Skeletal muscle tissue (tissue), 4 donors: ENCODE measurements around the gene CD4. TPM values are rescaled to one million over a fixed set of nuclear protein-coding genes. Genes with fewer than 3 reads are reported as not detected.

Source experiments
- H3K27ac ChIP-seq: one replicate; pipeline ENCODE4 v1.7.0; 2013; ENCODE audit warnings: mild to moderate bottlenecking, low read depth, low read length, inconsistent platforms
- H3K27me3 ChIP-seq, 3 donors: one replicate each; pipeline ENCODE4 v1.7.0; 2013; ENCODE audit warnings: low read length in 3 of 3; ENCODE audit not compliant: control insufficient read depth in 3 of 3, insufficient read depth in 3 of 3
- H3K36me3 ChIP-seq, 3 donors: one replicate each; pipeline ENCODE4 v1.7.0; 2013; ENCODE audit warnings: low read length in 3 of 3; ENCODE audit not compliant: control insufficient read depth in 3 of 3, insufficient read depth in 3 of 3
- H3K4me1 ChIP-seq, 3 donors: one replicate each; pipeline ENCODE4 v1.7.0; 2013; ENCODE audit warnings: low read length in 3 of 3, mild to moderate bottlenecking in 3 of 3; ENCODE audit not compliant: control insufficient read depth in 3 of 3, insufficient read depth in 3 of 3
- H3K4me3 ChIP-seq, 3 donors: one replicate each; pipeline ENCODE4 v1.7.0; 2013; ENCODE audit warnings: low read length in 3 of 3
- H3K9ac ChIP-seq, 3 donors: one replicate each; pipeline ENCODE4 v1.7.0; 2013; ENCODE audit warnings: low read length in 3 of 3, mild to moderate bottlenecking in 3 of 3, moderate library complexity in 2 of 3, low read depth in 1 of 3
- H3K9me3 ChIP-seq, 3 donors: one replicate each; pipeline ENCODE4 v1.7.0; 2013; ENCODE audit warnings: low read length in 3 of 3; ENCODE audit not compliant: control insufficient read depth in 3 of 3
- total RNA-seq: library from RNA; depleted of rRNA; stranded (reverse); fragments of >200 nt; gene quantifications from one replicate; pipeline ENCODE4 v1.2.3, GENCODE V29; 2014
- donor health status: Osteomylitis.

The CD4 gene
- total RNA-seq, 1 donor from 2014 or later, result 6.8 TPM

DNA sequence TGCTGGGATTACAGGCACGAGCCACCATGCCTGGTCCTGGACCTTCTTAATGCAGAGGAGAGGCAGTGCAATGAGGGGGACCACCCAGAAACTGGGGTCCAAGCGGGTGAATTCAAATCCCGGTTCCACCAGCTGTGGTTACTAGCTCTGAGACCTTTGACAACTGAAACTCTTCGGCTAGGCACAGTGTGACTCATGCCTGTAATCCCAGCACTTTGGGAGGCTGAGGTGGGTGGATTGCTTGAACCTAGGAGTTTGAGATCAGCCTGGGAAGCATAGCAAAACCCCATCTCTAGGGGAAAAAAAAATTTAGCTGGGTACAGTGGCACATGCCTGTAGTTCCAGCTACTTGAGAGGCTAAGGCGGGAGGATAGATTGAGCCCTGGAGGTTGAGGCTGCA is 5.0 kb upstream of the CD4 start:
- Histone ChIP-seq H3K4me3 (no peak overlapping the region), H3K36me3 (no peaks in the 10 kb centered on the region), H3K9me3 (no peaks in the 10 kb centered on the region), H3K9ac (no peak overlapping the region), H3K27me3 (no peaks in the 10 kb centered on the region), H3K27ac (no peak overlapping the region), H3K4me1 (peaks cover 0 to 3% (median under 1%) of the 10 kb centered on the region in 3 donors)

GRCh38 chr12:6784761-6785160 is 4.6 kb upstream of the CD4 start:
- Histone ChIP-seq H3K27me3 (no peaks in the 10 kb centered on the region), H3K4me3 (no peak overlapping the region), H3K9ac (no peak overlapping the region), H3K36me3 (no peaks in the 10 kb centered on the region), H3K4me1 (peaks cover 0 to 3% (median 0%) of the 10 kb centered on the region in 3 donors), H3K27ac (no peak overlapping the region), H3K9me3 (no peaks in the 10 kb centered on the region)

GRCh38 chr12:6786416-6787094 is 2.8 kb upstream of the CD4 start:
- Histone ChIP-seq H3K27me3 (no peaks in the 10 kb centered on the region), H3K4me3 (no peak overlapping the region), H3K4me1 (peaks cover 0 to 3% (median 0%) of the 10 kb centered on the region in 3 donors), H3K27ac (no peak overlapping the region), H3K36me3 (no peaks in the 10 kb centered on the region), H3K9me3 (no peaks in the 10 kb centered on the region), H3K9ac (no peak overlapping the region)

DNA sequence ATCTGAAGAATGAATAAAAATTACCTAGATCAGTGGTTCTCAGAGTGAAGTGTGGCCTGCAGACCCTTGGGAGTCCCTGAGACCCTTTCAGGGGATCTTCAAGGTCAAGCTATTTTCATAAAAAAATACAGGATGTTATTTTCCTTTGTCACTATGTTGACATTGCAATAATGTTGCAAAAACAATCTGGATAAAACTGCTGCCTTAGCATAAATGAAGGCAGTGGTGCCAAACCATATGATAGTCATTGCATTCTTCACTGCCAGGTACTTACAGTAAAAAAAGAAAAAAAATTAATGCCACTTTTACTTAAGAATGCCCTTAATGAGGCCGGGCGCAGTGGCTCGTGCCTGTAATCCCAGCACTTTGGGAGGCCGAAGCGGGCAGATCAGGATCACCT is 2.0 kb upstream of the CD4 start:
- no peak overlapping the region for H3K4me3 ChIP-seq
- no peak overlapping the region for H3K27ac ChIP-seq
- peaks cover 0 to 3% (median 0%) of the 10 kb centered on the region in 3 donors for H3K4me1 ChIP-seq
- no peaks in the 10 kb centered on the region for H3K36me3 ChIP-seq
- H3K9me3 ChIP-seq, result no peaks in the 10 kb centered on the region
- no peaks in the 10 kb centered on the region for H3K27me3 ChIP-seq
- H3K9ac ChIP-seq, result no peak overlapping the region

- no peaks in the 10 kb centered on the region for H3K36me3 ChIP-seq
- H3K4me3 ChIP-seq, result peak overlapping the region in 1 of 3 donors; percentile 54
- H3K27me3 ChIP-seq, result peaks cover 0 to 7% (median 3%) of the 10 kb centered on the region in 3 donors
- H3K4me1 ChIP-seq, result peaks cover 0 to 3% (median 2%) of the 10 kb centered on the region in 3 donors
- H3K9ac ChIP-seq, result no peak overlapping the region
- no peaks in the 10 kb centered on the region for H3K9me3 ChIP-seq
- no peak overlapping the region for H3K27ac ChIP-seq
These were observed 1.3 kb downstream of the CD4 start for GRCh38 chr12:6790496-6791150.

GRCh38 chr12:6791931-6792520 is 2.7 kb downstream of the CD4 start:
- peaks cover 0 to 3% (median 2%) of the 10 kb centered on the region in 3 donors for H3K4me1 ChIP-seq
- H3K36me3 ChIP-seq, result no peaks in the 10 kb centered on the region
- no peak overlapping the region for H3K4me3 ChIP-seq
- H3K9ac ChIP-seq, result no peak overlapping the region
- H3K27me3 ChIP-seq, result peaks cover 3 to 9% (median 6%) of the 10 kb centered on the region in 3 donors
- H3K27ac ChIP-seq, result peak overlapping the region; percentile 36
- H3K9me3 ChIP-seq, result no peaks in the 10 kb centered on the region

DNA sequence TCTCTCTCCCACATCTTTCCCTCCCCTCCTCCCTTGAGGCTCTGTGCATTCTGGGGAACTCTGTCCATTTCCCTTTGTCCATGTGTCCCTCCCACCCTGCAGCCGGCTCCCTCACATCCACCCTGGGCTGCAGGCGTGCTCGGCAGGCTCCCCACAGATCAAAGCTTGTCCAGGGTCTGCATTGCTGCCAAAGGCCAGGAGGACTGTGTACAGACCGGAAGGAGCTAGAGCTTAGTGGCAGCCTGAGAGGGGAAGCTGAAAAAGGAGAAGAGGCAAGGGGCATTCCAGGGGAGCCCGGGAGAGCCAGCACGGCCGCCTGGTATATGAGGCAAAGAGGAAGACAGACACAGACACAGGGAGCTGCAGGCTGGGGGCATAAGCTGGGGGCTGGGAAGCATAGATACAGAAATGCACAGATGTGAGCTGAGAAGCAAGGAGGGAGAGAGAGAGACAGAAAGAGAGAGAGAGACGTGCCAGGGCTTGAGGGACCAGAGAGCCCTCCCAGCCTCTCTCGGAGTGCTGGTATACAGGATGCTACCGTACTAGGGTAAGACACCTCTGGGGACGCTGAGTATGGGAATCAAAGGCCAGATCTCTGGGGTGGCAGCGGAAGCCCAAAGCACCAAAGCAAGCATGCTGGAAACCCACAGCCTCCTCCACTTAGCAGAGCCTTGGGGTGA is 3.3 kb downstream of the CD4 start:
- Histone ChIP-seq H3K27me3 (peaks cover 3 to 9% (median 6%) of the 10 kb centered on the region in 3 donors), H3K4me1 (peaks cover 0 to 3% (median 2%) of the 10 kb centered on the region in 3 donors), H3K9me3 (no peaks in the 10 kb centered on the region), H3K9ac (no peak overlapping the region), H3K36me3 (no peaks in the 10 kb centered on the region), H3K27ac (peak overlapping the region; percentile 36), H3K4me3 (no peak overlapping the region)

DNA sequence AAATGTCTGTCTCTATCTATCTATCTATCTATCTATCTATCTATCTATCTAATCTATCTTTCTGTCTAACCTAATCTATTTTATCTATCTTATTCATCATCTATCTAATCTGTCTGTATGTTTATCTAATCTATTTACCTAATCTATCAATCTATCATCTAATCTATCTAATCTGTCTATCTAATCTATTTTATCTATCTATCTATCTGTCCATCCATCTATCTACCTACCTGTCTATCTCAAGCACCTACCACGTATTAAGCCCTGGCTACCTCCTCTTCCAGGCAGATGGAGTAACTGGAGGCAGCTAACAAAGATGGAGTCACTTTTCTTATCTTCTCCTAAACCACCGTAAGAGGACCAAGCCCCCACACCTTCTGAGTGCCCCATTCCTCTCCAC is 5.8 kb downstream of the CD4 start:
- Histone ChIP-seq H3K27ac (no peak overlapping the region), H3K4me3 (no peak overlapping the region), H3K36me3 (no peaks in the 10 kb centered on the region), H3K4me1 (peaks cover 0 to 2% (median 0%) of the 10 kb centered on the region in 3 donors), H3K9ac (no peak overlapping the region), H3K27me3 (peaks cover 3 to 9% (median 6%) of the 10 kb centered on the region in 3 donors), H3K9me3 (no peaks in the 10 kb centered on the region)

- Histone ChIP-seq H3K27me3 (peaks cover 3 to 9% (median 6%) of the 10 kb centered on the region in 3 donors), H3K9me3 (no peaks in the 10 kb centered on the region), H3K4me1 (peaks cover 0 to 2% (median 0%) of the 10 kb centered on the region in 3 donors), H3K9ac (no peak overlapping the region), H3K4me3 (no peak overlapping the region), H3K27ac (no peak overlapping the region), H3K36me3 (no peaks in the 10 kb centered on the region)
These were observed 7.2 kb downstream of the CD4 start for GRCh38 chr12:6796576-6796975.
